ENCODE measurements around the gene GBP3.

GRCh38 chr1:89051955-89052312 is 29.3 kb upstream of the GBP3 start:
- no peak for TF ChIP-seq EP300 (IDR thresholded peaks at IDR 0.05; ENCODE audit: borderline replicate concordance)
- no peak for TF ChIP-seq USF1 (IDR thresholded peaks at IDR 0.05)
- TF ChIP-seq RAD21 (IDR thresholded peaks at IDR 0.05; ENCODE audit: low read depth) = no peak
- TF ChIP-seq FOXM1 (IDR thresholded peaks at IDR 0.05; ENCODE audit: borderline replicate concordance, low read depth) = no peak
- TF ChIP-seq CREB1 (IDR thresholded peaks at IDR 0.05; ENCODE audit: low read depth) = no peak
- TF ChIP-seq REST (IDR thresholded peaks at IDR 0.05; ENCODE audit: low read depth) = no peak
- no peak for TF ChIP-seq MAX (IDR thresholded peaks at IDR 0.05)
- TF ChIP-seq YY1 (IDR thresholded peaks at IDR 0.05; ENCODE audit: low read depth) = no peak
